Liver (tissue), 9 donors: ENCODE results near the gene MLLT10. TPM values are rescaled to one million over a fixed set of nuclear protein-coding genes. Genes with fewer than 3 reads are reported as not detected.

Experiments used
- DNase-seq: peaks from one replicate; pipeline ENCODE4 v3.0.0-alpha.2; 2017; ENCODE audit warnings: low spot score
- H3K27ac ChIP-seq, 2 donors: one replicate each; pipeline ENCODE4 v1.7.0; 2013; ENCODE audit warnings: inconsistent platforms in 2 of 2, low read length in 2 of 2, control low read depth in 1 of 2, low read depth in 1 of 2, mild to moderate bottlenecking in 1 of 2
- H3K27me3 ChIP-seq, 4 donors: one replicate each; pipeline versions ENCODE4 v1.6.1 to v1.7.0; 2013; ENCODE audit warnings: low read length in 3 of 4, inconsistent platforms in 1 of 4, mild to moderate bottlenecking in 1 of 4, moderate library complexity in 1 of 4; ENCODE audit not compliant: control insufficient read depth in 4 of 4, insufficient read depth in 4 of 4
- H3K36me3 ChIP-seq, 4 donors: one replicate each; pipeline versions ENCODE4 v1.6.1 to v1.7.0; 2013; ENCODE audit warnings: low read length in 3 of 4, mild to moderate bottlenecking in 3 of 4, low read depth in 1 of 4, moderate library complexity in 1 of 4; ENCODE audit not compliant: control insufficient read depth in 4 of 4, insufficient read depth in 3 of 4
- H3K4me1 ChIP-seq, 4 donors: one replicate each; pipeline versions ENCODE4 v1.6.1 to v1.7.0; 2013; ENCODE audit warnings: low read length in 3 of 4, mild to moderate bottlenecking in 3 of 4, moderate library complexity in 1 of 4; ENCODE audit not compliant: control insufficient read depth in 4 of 4, insufficient read depth in 4 of 4
- H3K4me3 ChIP-seq, 3 donors: one replicate each; pipeline versions ENCODE4 v1.6.1 to v1.7.0; 2013; ENCODE audit warnings: low read length in 3 of 3, control low read depth in 1 of 3, low read depth in 1 of 3, mild to moderate bottlenecking in 1 of 3
- H3K9ac ChIP-seq, 2 donors: one replicate each; pipeline ENCODE4 v1.7.0; 2013; ENCODE audit warnings: low read length in 2 of 2, mild to moderate bottlenecking in 2 of 2, moderate library complexity in 2 of 2, control low read depth in 1 of 2, low read depth in 1 of 2
- H3K9me3 ChIP-seq, 4 donors: one replicate each; pipeline versions ENCODE4 v1.6.1 to v1.7.0; 2013; ENCODE audit warnings: low read length in 3 of 4; ENCODE audit not compliant: control insufficient read depth in 4 of 4
- ATF3 ChIP-seq: IDR thresholded peaks from 2 replicates; pipeline ENCODE4 v1.6.1; 2016; ENCODE audit warnings: antibody characterized with exemption
- CTCF ChIP-seq: fragments of 150-350 bp; IDR thresholded peaks from 2 replicates; pipeline ENCODE4 v1.5.1; 2017; ENCODE audit warnings: improper control_type of control experiment, low read depth, low read length; ENCODE audit not compliant: missing input control
- EGR1 ChIP-seq, 2 donors: IDR thresholded peaks; 2 replicates each; pipeline ENCODE4 v1.6.1; 2016 to 2018; ENCODE audit warnings: antibody characterized with exemption in 2 of 2, low read depth in 2 of 2
- FOXA1 ChIP-seq: IDR thresholded peaks from 2 replicates; pipeline ENCODE4 v1.6.1; 2016; ENCODE audit warnings: antibody characterized with exemption
- FOXA2 ChIP-seq: IDR thresholded peaks from 2 replicates; pipeline ENCODE4 v1.6.1; 2016; ENCODE audit warnings: antibody characterized with exemption
- GABPA ChIP-seq, 2 donors: IDR thresholded peaks in 1 of 2; conservative IDR thresholded peaks in 1 of 2; 2 replicates each; pipeline ENCODE4 v1.6.1; 2016; ENCODE audit warnings: antibody characterized with exemption in 2 of 2, mild to moderate bottlenecking in 1 of 2, moderate library complexity in 1 of 2
- HNF4A ChIP-seq, 2 donors: conservative IDR thresholded peaks; 2 replicates each; pipeline ENCODE4 v1.6.1; 2016; ENCODE audit warnings: antibody characterized with exemption in 2 of 2, mild to moderate bottlenecking in 2 of 2
- HNF4G ChIP-seq: IDR thresholded peaks from 2 replicates; pipeline ENCODE4 v1.6.1; 2016; ENCODE audit warnings: antibody characterized with exemption
- JUND ChIP-seq, 2 donors: IDR thresholded peaks; 2 replicates each; pipeline ENCODE4 v1.6.1; 2016; ENCODE audit warnings: antibody characterized with exemption in 2 of 2
- MAX ChIP-seq: IDR thresholded peaks from 2 replicates; pipeline ENCODE4 v1.6.1; 2016; ENCODE audit warnings: antibody characterized with exemption
- NR2F2 ChIP-seq: IDR thresholded peaks from 2 replicates; pipeline ENCODE4 v1.6.1; 2016; ENCODE audit warnings: antibody characterized with exemption
- RAD21 ChIP-seq, 2 donors: IDR thresholded peaks; 2 replicates each; pipeline ENCODE4 v1.6.1; 2016; ENCODE audit warnings: antibody characterized with exemption in 2 of 2, mild to moderate bottlenecking in 2 of 2
- REST ChIP-seq: IDR thresholded peaks from 2 replicates; pipeline ENCODE4 v1.6.1; 2016; ENCODE audit warnings: antibody characterized with exemption, mild to moderate bottlenecking
- RXRA ChIP-seq, 2 donors: IDR thresholded peaks; 2 replicates each; pipeline ENCODE4 v1.6.1; 2017 to 2018; ENCODE audit warnings: antibody characterized with exemption in 2 of 2, mild to moderate bottlenecking in 1 of 2
- SP1 ChIP-seq: IDR thresholded peaks from 2 replicates; pipeline ENCODE4 v1.6.1; 2018; ENCODE audit warnings: antibody characterized with exemption, mild to moderate bottlenecking
- TAF1 ChIP-seq: conservative IDR thresholded peaks from 2 replicates; pipeline ENCODE4 v1.6.1; 2016; ENCODE audit warnings: antibody characterized with exemption, mild to moderate bottlenecking
- YY1 ChIP-seq: IDR thresholded peaks from 2 replicates; pipeline ENCODE4 v1.6.1; 2016; ENCODE audit warnings: antibody characterized with exemption, mild to moderate bottlenecking
- ZBTB33 ChIP-seq: IDR thresholded peaks from 2 replicates; pipeline ENCODE4 v1.6.1; 2016; ENCODE audit warnings: antibody characterized with exemption
- WGBS: extraction: QIAGEN DNeasy Blood & Tissue Kit; methylation state at CpG from one replicate; pipeline ENCODE4 v1.1.7; 2013; 5-methylcytosine and 5-hydroxymethylcytosine counted together
- polyA plus RNA-seq, 2 donors: library from polyadenylated mRNA; stranded (reverse) in 1 of 2; unstranded in 1 of 2; fragments of 200-250 nt in 1 of 2; fragments of >200 nt in 1 of 2; fragmentation: Nextera tagmentation in 1 of 2; extraction: Ambion mirVana in 1 of 2; gene quantifications; one replicate each; pipeline versions ENCODE4 v1.2.1 to v1.2.3, GENCODE V29; 2013 to 2015
- total RNA-seq, 2 donors: library from RNA; depleted of rRNA; stranded (reverse); fragments of >200 nt; gene quantifications; one replicate each; pipeline ENCODE4 v1.2.3, GENCODE V29; 2014
- donor health status: healthy.
- donor health status: healthy.
- donor health status: healthy.
- donor health status: healthy.
- donor health status: healthy.

MLLT10 gene
- total and polyA plus RNA-seq, 4 donors, result 11.9 to 47.4 (median 22.6) TPM

- Histone ChIP-seq H3K9me3 (peaks cover 0 to 3% (median 2%) of the 10 kb centered on the region in 4 donors), H3K4me1 (no peaks in the 10 kb centered on the region), H3K36me3 (peaks cover 0 to 4% (median 3%) of the 10 kb centered on the region in 4 donors), H3K27ac (no peak overlapping the region), H3K4me3 (no peak overlapping the region), H3K9ac (no peak overlapping the region), H3K27me3 (no peaks in the 10 kb centered on the region)
- DNase-seq, result no peak
- WGBS, result 97% methylated on average over 5 of the region's 5 CpGs
- TF ChIP-seq SP1, result no peak
- TF ChIP-seq RXRA (IDR thresholded peaks at IDR 0.05), result no peak
- TF ChIP-seq FOXA2, result no peak
- no peak for TF ChIP-seq YY1
These were observed 171.3 kb downstream of the MLLT10 start for GRCh38 chr10:21705142-21705827.

- H3K4me3 ChIP-seq, result no peak overlapping the region
- WGBS, result 93% methylated on average over 2 of the region's 2 CpGs
- no peak overlapping the region for H3K27ac ChIP-seq
- H3K27me3 ChIP-seq, result no peaks in the 10 kb centered on the region
- no peak overlapping the region for H3K9ac ChIP-seq
- no peak for DNase-seq
- peaks cover 0 to 4% (median 3%) of the 10 kb centered on the region in 4 donors for H3K36me3 ChIP-seq
- H3K9me3 ChIP-seq, result no peaks in the 10 kb centered on the region
- no peak for TF ChIP-seq FOXA1
- TF ChIP-seq HNF4G, result no peak
- no peak for TF ChIP-seq RXRA (IDR thresholded peaks at IDR 0.05)
- TF ChIP-seq FOXA2, result no peak
- TF ChIP-seq GABPA (IDR thresholded peaks at IDR 0.05 in 1 of 2, conservative IDR thresholded peaks at IDR 0.05 in 1 of 2), result no peak
- no peak for TF ChIP-seq EGR1 (IDR thresholded peaks at IDR 0.05; ENCODE audit: low read depth in 2 of 2)
- no peak for TF ChIP-seq REST
- no peak for TF ChIP-seq NR2F2
- TF ChIP-seq RAD21 (IDR thresholded peaks at IDR 0.05), result no peak
- TF ChIP-seq SP1, result no peak
- no peak for TF ChIP-seq ATF3
- no peak for TF ChIP-seq CTCF
- no peak for TF ChIP-seq HNF4A (conservative IDR thresholded peaks at IDR 0.05)
- TF ChIP-seq MAX, result no peak
- no peak for TF ChIP-seq TAF1
- TF ChIP-seq ZBTB33, result no peak
- no peak for TF ChIP-seq JUND (IDR thresholded peaks at IDR 0.05)
- no peak for TF ChIP-seq YY1
- no peaks in the 10 kb centered on the region for H3K4me1 ChIP-seq
These were observed 171.8 kb downstream of the MLLT10 start for GRCh38 chr10:21705828-21706176.
